GM19351 (cell line): ENCODE results near the gene PTPRE.
A peak's percentile ranks its signal among the peaks of the same experiment; 100 is the strongest.

ENCODE experiments used
- ATAC-seq: cut with Tn5 transposase; IDR thresholded peaks from one replicate; pipeline ENCODE4 v1.9.1; 2021; ENCODE audit warnings: mild to moderate bottlenecking, moderate library complexity; ENCODE audit not compliant: unreplicated experiment

The PTPRE gene

GRCh38 chr10:128056303-128057050, 149.6 kb downstream of the PTPRE start:
- ATAC-seq, result no peak

GRCh38 chr10:128058106-128058749, 151.3 kb downstream of the PTPRE start:
- no peak for ATAC-seq

- ATAC-seq, result no peak
Observed at GRCh38 chr10:128058750-128059134, 151.8 kb downstream of the PTPRE start.

- no peak for ATAC-seq
Observed at GRCh38 chr10:128059266-128059981, 152.5 kb downstream of the PTPRE start.

GRCh38 chr10:128059982-128060293, 153.0 kb downstream of the PTPRE start:
- ATAC-seq, result no peak

- no peak for ATAC-seq
Observed at GRCh38 chr10:128060341-128061250, 153.7 kb downstream of the PTPRE start.

- no peak for ATAC-seq
Observed at GRCh38 chr10:128061306-128062300, 154.7 kb downstream of the PTPRE start.

- ATAC-seq, result no peak
Observed at GRCh38 chr10:128062331-128062880, 155.5 kb downstream of the PTPRE start.

GRCh38 chr10:128062881-128063563, 156.1 kb downstream of the PTPRE start:
- ATAC-seq, result peak; percentile 55

GRCh38 chr10:128063736-128064107, 156.8 kb downstream of the PTPRE start:
- ATAC-seq, result peak; percentile 32

GRCh38 chr10:128064108-128064969, 157.4 kb downstream of the PTPRE start:
- peak; percentile 39 for ATAC-seq

- ATAC-seq, result peak; percentile 30
Observed at GRCh38 chr10:128064970-128065580, 158.2 kb downstream of the PTPRE start.

- ATAC-seq, result no peak
Observed at GRCh38 chr10:128065881-128066534, 159.1 kb downstream of the PTPRE start.

- ATAC-seq, result no peak
Observed at GRCh38 chr10:128066870-128067382, 160.0 kb downstream of the PTPRE start.

- no peak for ATAC-seq
Observed at GRCh38 chr10:128067691-128068397, 160.9 kb downstream of the PTPRE start.
